Measurements from ENCODE around the gene FGB. TPM values are rescaled to one million over a fixed set of nuclear protein-coding genes. Genes with fewer than 3 reads are reported as not detected.
"Not testable (repeated sequence)": the region's sequence is repeated elsewhere in the genome, so short reads cannot be mapped to it uniquely, and the experiment has no call there.

FGB gene
- polyA plus RNA-seq, 1 experiment, result not detected

DNA sequence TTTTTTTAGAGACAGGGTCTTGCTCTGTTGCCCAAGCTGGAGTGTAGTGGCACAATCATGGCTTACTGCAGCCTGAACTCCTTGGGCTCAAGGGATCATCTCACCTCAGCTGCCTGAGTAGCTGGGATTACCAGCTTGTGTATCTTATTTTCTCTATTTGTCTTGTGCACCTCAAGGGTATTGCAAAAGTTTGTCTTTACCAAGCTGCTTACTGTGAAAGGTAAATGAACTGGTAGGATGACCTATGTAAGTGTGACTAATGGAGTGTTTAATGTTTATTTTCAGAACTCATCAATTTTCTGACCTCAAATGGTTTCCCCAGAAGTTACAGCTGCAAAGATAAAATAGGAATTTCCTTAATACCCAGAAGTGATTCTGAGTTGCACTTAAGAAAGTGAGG lies 33.0 kb downstream of the FGB start:
- ChIA-PET POLR2A (no interaction called here), CTCF (interaction anchor here (0.5 to 0.9 kb wide), 2 partner anchors 8 to 23 kb away, joined by 3 read pairs; no protein-coding TSS in a partner anchor)
- DNase-seq (ENCODE audit: low read depth), result no peak

DNA sequence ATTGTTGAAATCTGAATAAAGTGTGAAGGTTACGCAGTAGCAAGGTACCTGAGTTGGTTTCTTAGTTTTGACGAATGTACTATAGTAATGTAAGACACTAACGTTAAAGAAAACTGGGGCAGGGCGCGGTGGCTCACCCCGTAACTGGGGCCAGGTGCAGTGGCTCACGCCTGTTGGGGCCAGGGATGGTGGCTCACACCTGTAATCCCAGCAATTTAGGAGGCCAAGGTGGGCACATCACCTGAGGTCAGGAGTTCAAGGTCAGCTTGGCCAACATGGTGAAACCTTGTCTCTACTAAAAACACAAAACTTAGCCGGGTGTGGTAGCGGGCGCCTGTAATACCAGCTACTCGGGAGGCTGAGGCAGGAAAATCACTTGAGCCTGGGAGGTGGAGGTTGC lies 34.5 kb downstream of the FGB start:
- CTCF ChIA-PET, result interaction anchor here (1.5 kb wide), 1 partner anchor 8 kb away, joined by 3 read pairs; no protein-coding TSS in a partner anchor
- POLR2A ChIA-PET; DNase-seq (ENCODE audit: low read depth); H3K27me3 ChIP-seq (ENCODE audit: control insufficient read depth, insufficient read depth, low read length); H3K36me3 ChIP-seq (ENCODE audit: control insufficient read depth, insufficient read depth, low read length); H3K4me3 ChIP-seq (ENCODE audit: low read depth, low read length): not testable (repeated sequence)

More for the DNA sequence above, 33.0 kb downstream of the FGB start:
- Histone ChIP-seq H3K27me3 (ENCODE audit: control insufficient read depth, insufficient read depth, low read length) (no peaks in the 10 kb centered on the region), H3K36me3 (ENCODE audit: control insufficient read depth, insufficient read depth, low read length) (no peaks in the 10 kb centered on the region), H3K4me3 (ENCODE audit: low read depth, low read length) (no peak overlapping the region)
- no peak for TF ChIP-seq CTCF (IDR thresholded peaks at IDR 0.05; ENCODE audit: insufficient read depth, low read depth, low read length)

GRCh38 chr4:154597798-154598774 lies 35.3 kb downstream of the FGB start:
- 0 out of 2 replicates have a peak, but pooled peaks cover 1% of the 10 kb centered on the region for H3K27me3 ChIP-seq (ENCODE audit: control insufficient read depth, insufficient read depth, low read length)
- ChIA-PET POLR2A (no interaction called here), CTCF (interaction anchor here (0.6 to 1.5 kb wide), 5 partner anchors 9 to 1981 kb away, joined by 3 to 4 read pairs (median 3); no protein-coding TSS in a partner anchor)
- DNase-seq (ENCODE audit: low read depth), result no peak
- no peak overlapping the region for H3K4me3 ChIP-seq (ENCODE audit: low read depth, low read length)
- TF ChIP-seq CTCF (IDR thresholded peaks at IDR 0.05; ENCODE audit: insufficient read depth, low read depth, low read length), result no peak
- H3K36me3 ChIP-seq (ENCODE audit: control insufficient read depth, insufficient read depth, low read length), result no peaks in the 10 kb centered on the region

- TF ChIP-seq CTCF (IDR thresholded peaks at IDR 0.05; ENCODE audit: insufficient read depth, low read depth, low read length), result no peak
- no peak for DNase-seq (ENCODE audit: low read depth)
- 0 out of 2 replicates have a peak, but pooled peaks cover 1% of the 10 kb centered on the region for H3K27me3 ChIP-seq (ENCODE audit: control insufficient read depth, insufficient read depth, low read length)
- ChIA-PET POLR2A (no interaction called here), CTCF (interaction anchor here (1.3 to 1.5 kb wide), 2 partner anchors 17 to 35 kb away, joined by 3 to 4 read pairs; no protein-coding TSS in a partner anchor)
- no peak overlapping the region for H3K4me3 ChIP-seq (ENCODE audit: low read depth, low read length)
- H3K36me3 ChIP-seq (ENCODE audit: control insufficient read depth, insufficient read depth, low read length), result no peaks in the 10 kb centered on the region
These were observed 39.7 kb downstream of the FGB start for GRCh38 chr4:154602404-154603020.

DNA sequence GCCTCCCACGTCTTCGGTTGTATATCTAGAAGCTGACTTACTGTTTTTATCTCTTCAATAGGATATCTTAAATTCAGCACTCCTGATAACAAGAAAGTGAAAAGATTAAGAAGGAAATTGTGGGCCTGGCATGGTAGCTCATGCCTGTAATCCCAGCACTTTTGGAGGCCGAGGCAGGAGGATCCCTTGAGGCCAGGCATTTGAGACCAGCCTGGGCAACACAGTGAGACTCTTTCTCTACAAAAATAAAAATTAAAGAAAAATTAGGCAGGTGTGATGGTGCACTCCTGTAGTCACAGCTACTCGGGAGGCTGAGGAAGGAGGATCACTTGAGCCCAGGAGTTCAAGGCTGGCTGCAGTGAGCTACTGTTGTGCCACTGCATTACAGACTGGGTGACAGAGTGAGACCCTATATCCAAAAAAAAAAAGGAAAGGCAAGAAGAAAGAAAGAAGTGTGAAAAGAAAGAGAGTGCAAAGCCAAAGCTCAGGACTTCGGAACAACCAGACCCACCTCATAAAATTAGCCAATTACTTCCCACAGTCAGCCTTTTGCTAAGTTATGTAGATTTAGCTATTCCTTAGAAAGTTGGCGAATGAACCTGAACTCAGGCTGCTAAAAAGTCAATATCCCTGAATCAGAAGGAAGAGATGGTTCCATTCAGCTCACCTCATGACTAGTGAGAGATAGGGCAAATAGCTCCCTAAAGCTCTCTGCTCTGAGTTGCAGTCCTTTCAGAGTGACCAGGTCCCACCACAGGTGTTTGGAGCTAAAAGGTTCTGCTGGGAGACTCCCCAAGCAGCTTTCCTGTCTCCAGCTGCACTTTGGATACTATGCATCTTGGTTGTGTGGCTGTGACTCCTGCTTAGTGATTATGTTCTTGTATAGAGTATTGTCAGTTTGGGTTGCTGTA lies 40.5 kb downstream of the FGB start:
- no peak overlapping the region for H3K4me3 ChIP-seq (ENCODE audit: low read depth, low read length)
- ChIA-PET CTCF (interaction anchor here (0.6 to 0.8 kb wide), 3 partner anchors 15 to 51 kb away, joined by 3 to 4 read pairs (median 3); no protein-coding TSS in a partner anchor), POLR2A (no interaction called here)

More for the DNA sequence above, 40.5 kb downstream of the FGB start:
- Histone ChIP-seq H3K36me3 (ENCODE audit: control insufficient read depth, insufficient read depth, low read length) (no peaks in the 10 kb centered on the region), H3K27me3 (ENCODE audit: control insufficient read depth, insufficient read depth, low read length) (0 out of 2 replicates have a peak, but pooled peaks cover 1% of the 10 kb centered on the region)
- no peak for DNase-seq (ENCODE audit: low read depth)
- TF ChIP-seq CTCF (IDR thresholded peaks at IDR 0.05; ENCODE audit: insufficient read depth, low read depth, low read length), result no peak

Data from BJ (cell line).